Lower lobe of right lung (tissue), 2 donors: ENCODE results near the gene C2CD3. TPM values are rescaled to one million over a fixed set of nuclear protein-coding genes. Genes with fewer than 3 reads are reported as not detected.

ENCODE experiments used
- ATAC-seq, 2 donors: fragments of 200-7000 bp; cut with Tn5 transposase; one replicate each; pipeline ENCODE4 v1.9.1; 2020 to 2022; ENCODE audit warnings: mild to moderate bottlenecking in 2 of 2, moderate library complexity in 2 of 2
- DNase-seq: peaks from one replicate; pipeline ENCODE4 v3.0.0-alpha.2; 2020
- H3K27ac ChIP-seq: fragments of 200-600 bp; one replicate; pipeline ENCODE4 v1.8.0; 2022
- H3K27me3 ChIP-seq: fragments of 200-600 bp; one replicate; pipeline ENCODE4 v1.8.0; 2022; ENCODE audit warnings: low read depth
- H3K36me3 ChIP-seq: fragments of 200-600 bp; one replicate; pipeline ENCODE4 v1.8.0; 2022; ENCODE audit warnings: mild to moderate bottlenecking
- H3K4me1 ChIP-seq: fragments of 200-600 bp; one replicate; pipeline ENCODE4 v1.8.0; 2022
- H3K4me3 ChIP-seq: fragments of 200-600 bp; one replicate; pipeline ENCODE4 v1.8.0; 2022; ENCODE audit warnings: mild to moderate bottlenecking
- H3K9me3 ChIP-seq: fragments of 200-600 bp; one replicate; pipeline ENCODE4 v1.8.0; 2022
- CTCF ChIP-seq: fragments of 200-600 bp; IDR thresholded peaks from one replicate; pipeline ENCODE4 v1.8.0; 2022; ENCODE audit warnings: antibody characterized with exemption, mild to moderate bottlenecking
- intact Hi-C: fragments of 100-400 bp; cut with DNase I; formaldehyde crosslinking; loops from one replicate; pipeline ENCODE4 v1.11.0; 2022
- total RNA-seq: library from RNA; stranded (reverse); fragmentation: NEBNext Ultra II Directional; extraction: Animal tissue kit (Norgen Biotek cat#: 25700); gene quantifications from one replicate; pipeline ENCODE4 v1.2.1, GENCODE V29; 2021
- donor health status: DM: no; HTN: yes; CAD: no; lungs with severe emphysema.

C2CD3 gene
- total RNA-seq, 1 donor from 2014 or later, result 31.0 TPM

- DNase-seq, result no peak
- Histone ChIP-seq H3K27me3 (no peaks in the 10 kb centered on the region), H3K9me3 (no peaks in the 10 kb centered on the region), H3K36me3 (peaks cover 56% of the 10 kb centered on the region), H3K27ac (no peak overlapping the region), H3K4me3 (no peak overlapping the region), H3K4me1 (peaks cover 61% of the 10 kb centered on the region)
- intact Hi-C loops, result no loop called here
- TF ChIP-seq CTCF, result no peak
- ATAC-seq, result no peak
Measured at GRCh38 chr11:73976451-73977151, 194.2 kb downstream of the C2CD3 start.

- intact Hi-C loops, result no loop called here
- no peaks in the 10 kb centered on the region for H3K9me3 ChIP-seq
- H3K27ac ChIP-seq, result no peak overlapping the region
- H3K4me1 ChIP-seq, result peaks cover 49% of the 10 kb centered on the region
- ATAC-seq (no peak), DNase-seq (no peak)
- H3K36me3 ChIP-seq, result peaks cover 52% of the 10 kb centered on the region
- no peak overlapping the region for H3K4me3 ChIP-seq
- no peaks in the 10 kb centered on the region for H3K27me3 ChIP-seq
- no peak for TF ChIP-seq CTCF
Measured at GRCh38 chr11:73975479-73975757, 195.4 kb downstream of the C2CD3 start.

GRCh38 chr11:73974604-73975478 lies 196.0 kb downstream of the C2CD3 start:
- intact Hi-C loops, result no loop called here
- ATAC-seq, result no peak
- Histone ChIP-seq H3K4me3 (no peak overlapping the region), H3K36me3 (peaks cover 46% of the 10 kb centered on the region), H3K9me3 (no peaks in the 10 kb centered on the region), H3K27me3 (no peaks in the 10 kb centered on the region), H3K4me1 (peaks cover 44% of the 10 kb centered on the region), H3K27ac (peak overlapping the region; percentile 41)
- no peak for DNase-seq
- TF ChIP-seq CTCF, result no peak

- Histone ChIP-seq H3K9me3 (no peaks in the 10 kb centered on the region), H3K4me3 (no peak overlapping the region), H3K36me3 (peaks cover 36% of the 10 kb centered on the region), H3K4me1 (peaks cover 24% of the 10 kb centered on the region), H3K27me3 (no peaks in the 10 kb centered on the region), H3K27ac (no peak overlapping the region)
- ATAC-seq (no peak), DNase-seq (no peak)
- TF ChIP-seq CTCF, result no peak
- intact Hi-C loops, result no loop called here
Measured at GRCh38 chr11:73972620-73973449, 198.0 kb downstream of the C2CD3 start.

- intact Hi-C loops, result no loop called here
Measured at GRCh38 chr11:73972187-73972586, 198.6 kb downstream of the C2CD3 start.

More at GRCh38 chr11:73972187-73972586, 198.6 kb downstream of the C2CD3 start:
- DNase-seq (no peak), ATAC-seq (no peak)
- TF ChIP-seq CTCF, result no peak
- Histone ChIP-seq H3K4me3 (no peak overlapping the region), H3K27ac (no peak overlapping the region), H3K36me3 (peaks cover 29% of the 10 kb centered on the region), H3K9me3 (no peaks in the 10 kb centered on the region), H3K4me1 (peaks cover 21% of the 10 kb centered on the region), H3K27me3 (no peaks in the 10 kb centered on the region)
